Loucy (cell line): Measurements from ENCODE around the gene OSBPL9.

Experiments
- H2AFZ ChIP-seq: fragments of 200-600 bp; sonication (generic); 2 replicates; pipeline ENCODE4 v1.6.0; 2016; ENCODE audit warnings: antibody characterized with exemption, mild to moderate bottlenecking, low read length, moderate library complexity
- H3F3A ChIP-seq: fragments of 200-600 bp; 2 replicates; pipeline ENCODE4 v1.6.0; 2016; ENCODE audit warnings: antibody characterized with exemption, low read depth, mild to moderate bottlenecking
- H3K27me3 ChIP-seq: fragments of 200-600 bp; sonication (generic); 2 replicates; pipeline ENCODE4 v1.6.1; 2014; ENCODE audit warnings: low read length, mild to moderate bottlenecking; ENCODE audit not compliant: insufficient read depth, poor library complexity, severe bottlenecking
- H3K36me3 ChIP-seq: fragments of 200-600 bp; sonication (generic); 2 replicates; pipeline ENCODE4 v1.6.1; 2016; ENCODE audit warnings: low read length; ENCODE audit not compliant: insufficient read depth
- H3K4me1 ChIP-seq: fragments of 200-600 bp; sonication (generic); 2 replicates; pipeline ENCODE4 v1.5.1; 2014; ENCODE audit warnings: low read length, mild to moderate bottlenecking; ENCODE audit not compliant: insufficient read depth, poor library complexity, severe bottlenecking
- H3K4me2 ChIP-seq: fragments of 200-600 bp; sonication (generic); 2 replicates; pipeline ENCODE4 v1.6.0; 2014; ENCODE audit warnings: antibody characterized with exemption, low read length, low read depth, mild to moderate bottlenecking; ENCODE audit not compliant: poor library complexity, severe bottlenecking
- H3K4me3 ChIP-seq: fragments of 200-600 bp; sonication (generic); 2 replicates; pipeline ENCODE4 v1.5.1; 2014; ENCODE audit warnings: low read length, mild to moderate bottlenecking, mixed read lengths; ENCODE audit not compliant: poor library complexity, severe bottlenecking
- H3K79me2 ChIP-seq: fragments of 200-600 bp; sonication (generic); 2 replicates; pipeline ENCODE4 v1.6.1; 2014; ENCODE audit warnings: low read length; ENCODE audit not compliant: insufficient read depth
- H3K9ac ChIP-seq: fragments of 200-600 bp; sonication (generic); 2 replicates; pipeline ENCODE4 v1.6.0; 2014; ENCODE audit warnings: mild to moderate bottlenecking, low read depth, low read length, moderate library complexity; ENCODE audit not compliant: poor library complexity, severe bottlenecking
- H3K9me2 ChIP-seq: fragments of 200-600 bp; sonication (generic); replicated peaks from 2 replicates; pipeline ENCODE4 v1.6.1; 2016; ENCODE audit warnings: low read depth, low read length, mixed read lengths
- H3K9me3 ChIP-seq: fragments of 200-600 bp; sonication (generic); 2 replicates; pipeline ENCODE4 v1.6.1; 2014; ENCODE audit warnings: mild to moderate bottlenecking, antibody characterized with exemption, low read length, low read depth; ENCODE audit not compliant: insufficient read depth
- H4K20me1 ChIP-seq: fragments of 200-600 bp; sonication (generic); 2 replicates; pipeline ENCODE4 v1.6.0; 2014; ENCODE audit warnings: antibody characterized with exemption, low read length, mild to moderate bottlenecking; ENCODE audit not compliant: insufficient read depth, poor library complexity, severe bottlenecking
- EZH2phosphoT487 ChIP-seq: fragments of 200-600 bp; IDR thresholded peaks from 2 replicates; pipeline ENCODE4 v1.6.1; 2018; ENCODE audit warnings: antibody characterized with exemption, mild to moderate bottlenecking, moderate library complexity, borderline replicate concordance
- TF ChIP-seq, protein P1 (sequence below): fragments of 200-600 bp; sonication (generic); conservative IDR thresholded peaks from 2 replicates; pipeline ENCODE4 v1.5.1; 2014; ENCODE audit warnings: mild to moderate bottlenecking, antibody characterized with exemption, low read length

Gene OSBPL9

DNA sequence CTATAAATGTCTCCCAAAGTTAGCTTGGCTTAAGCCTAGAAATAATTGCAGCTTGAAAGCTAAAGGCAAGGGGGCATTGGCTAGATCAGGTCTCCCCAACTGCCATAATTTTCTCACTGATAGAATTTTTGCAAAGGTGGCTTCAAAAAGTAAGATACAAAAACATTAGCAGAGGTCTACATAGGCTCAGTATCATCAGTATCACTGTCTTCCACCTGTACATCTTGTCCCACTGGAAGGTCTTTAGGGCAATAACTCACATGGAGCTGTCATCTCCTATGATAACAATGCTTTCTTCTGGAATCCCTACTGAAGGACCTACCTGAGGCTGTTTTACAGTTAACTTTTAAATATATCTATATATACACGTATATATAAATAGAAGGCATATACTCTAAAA is 14.9 kb downstream of the OSBPL9 start:
- Histone ChIP-seq H3F3A (no peaks in the 10 kb centered on the region), H3K4me3 (no peak overlapping the region), H3K9me3 (no peaks in the 10 kb centered on the region), H3K9me2 (no peaks in the 10 kb centered on the region), H2AFZ (no peak overlapping the region), H3K36me3 (no peaks in the 10 kb centered on the region), H3K9ac (no peak overlapping the region), H3K4me1 (peaks cover 25% of the 10 kb centered on the region), H3K79me2 (peaks cover 81% of the 10 kb centered on the region), H4K20me1 (peaks cover 17% of the 10 kb centered on the region), H3K27me3 (no peaks in the 10 kb centered on the region), H3K4me2 (no peak overlapping the region)
- TF ChIP-seq, protein P1, sequence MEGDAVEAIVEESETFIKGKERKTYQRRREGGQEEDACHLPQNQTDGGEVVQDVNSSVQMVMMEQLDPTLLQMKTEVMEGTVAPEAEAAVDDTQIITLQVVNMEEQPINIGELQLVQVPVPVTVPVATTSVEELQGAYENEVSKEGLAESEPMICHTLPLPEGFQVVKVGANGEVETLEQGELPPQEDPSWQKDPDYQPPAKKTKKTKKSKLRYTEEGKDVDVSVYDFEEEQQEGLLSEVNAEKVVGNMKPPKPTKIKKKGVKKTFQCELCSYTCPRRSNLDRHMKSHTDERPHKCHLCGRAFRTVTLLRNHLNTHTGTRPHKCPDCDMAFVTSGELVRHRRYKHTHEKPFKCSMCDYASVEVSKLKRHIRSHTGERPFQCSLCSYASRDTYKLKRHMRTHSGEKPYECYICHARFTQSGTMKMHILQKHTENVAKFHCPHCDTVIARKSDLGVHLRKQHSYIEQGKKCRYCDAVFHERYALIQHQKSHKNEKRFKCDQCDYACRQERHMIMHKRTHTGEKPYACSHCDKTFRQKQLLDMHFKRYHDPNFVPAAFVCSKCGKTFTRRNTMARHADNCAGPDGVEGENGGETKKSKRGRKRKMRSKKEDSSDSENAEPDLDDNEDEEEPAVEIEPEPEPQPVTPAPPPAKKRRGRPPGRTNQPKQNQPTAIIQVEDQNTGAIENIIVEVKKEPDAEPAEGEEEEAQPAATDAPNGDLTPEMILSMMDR, result no peak
- TF ChIP-seq EZH2phosphoT487, result no peak

DNA sequence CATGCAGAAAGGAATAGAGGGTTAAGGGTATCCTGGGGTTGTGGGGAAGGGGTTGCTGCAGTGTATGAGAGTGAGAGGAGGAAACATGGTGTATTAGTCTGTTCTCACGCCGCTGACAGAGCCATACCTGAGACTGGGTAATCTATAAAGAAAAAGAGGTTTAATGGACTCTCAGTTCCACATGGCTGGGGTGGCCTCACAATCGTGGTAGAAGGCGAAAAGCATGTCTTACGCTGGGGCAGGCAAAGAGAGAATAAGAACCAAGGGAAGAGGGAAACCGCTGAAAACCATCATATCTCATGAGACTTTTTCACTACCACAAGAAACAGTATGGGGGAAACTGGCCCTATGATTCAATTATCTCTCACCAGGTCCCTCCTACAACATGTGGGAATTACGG is 17.7 kb downstream of the OSBPL9 start:
- Histone ChIP-seq H4K20me1 (peaks cover 17% of the 10 kb centered on the region), H3K9ac (no peak overlapping the region), H2AFZ (no peak overlapping the region), H3K79me2 (peaks cover 66% of the 10 kb centered on the region), H3K9me2 (no peaks in the 10 kb centered on the region), H3K4me1 (peaks cover 14% of the 10 kb centered on the region), H3K4me3 (no peak overlapping the region), H3F3A (no peaks in the 10 kb centered on the region), H3K9me3 (no peaks in the 10 kb centered on the region), H3K27me3 (no peaks in the 10 kb centered on the region), H3K36me3 (no peaks in the 10 kb centered on the region), H3K4me2 (no peak overlapping the region)
- TF ChIP-seq, protein P1, result no peak
- no peak for TF ChIP-seq EZH2phosphoT487

DNA sequence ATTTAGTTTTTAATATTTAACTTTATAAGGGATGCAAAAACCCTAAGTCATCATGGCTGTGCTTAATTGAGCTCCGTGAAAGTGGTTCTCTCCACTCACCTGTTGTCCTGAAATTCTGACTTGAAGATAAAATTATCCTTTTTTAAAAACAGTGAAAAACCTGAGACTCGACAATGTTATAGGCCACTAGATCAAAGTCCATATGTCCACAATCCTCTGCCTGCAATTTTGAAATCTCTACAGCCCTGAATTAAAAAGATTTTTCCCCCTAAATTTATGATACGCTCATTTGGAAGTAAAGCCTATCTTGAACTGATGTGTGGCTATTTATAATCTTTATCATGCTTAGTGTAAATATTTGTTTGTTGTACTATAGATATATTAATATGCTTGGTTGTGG is 18.7 kb downstream of the OSBPL9 start:
- Histone ChIP-seq H3K9ac (no peak overlapping the region), H4K20me1 (peaks cover 18% of the 10 kb centered on the region), H3K36me3 (no peaks in the 10 kb centered on the region), H3K4me1 (peaks cover 9% of the 10 kb centered on the region), H3K4me3 (no peak overlapping the region), H3K4me2 (no peak overlapping the region), H2AFZ (no peak overlapping the region), H3F3A (no peaks in the 10 kb centered on the region), H3K79me2 (peaks cover 67% of the 10 kb centered on the region), H3K9me2 (no peaks in the 10 kb centered on the region), H3K9me3 (no peaks in the 10 kb centered on the region), H3K27me3 (no peaks in the 10 kb centered on the region)
- no peak for TF ChIP-seq EZH2phosphoT487

DNA sequence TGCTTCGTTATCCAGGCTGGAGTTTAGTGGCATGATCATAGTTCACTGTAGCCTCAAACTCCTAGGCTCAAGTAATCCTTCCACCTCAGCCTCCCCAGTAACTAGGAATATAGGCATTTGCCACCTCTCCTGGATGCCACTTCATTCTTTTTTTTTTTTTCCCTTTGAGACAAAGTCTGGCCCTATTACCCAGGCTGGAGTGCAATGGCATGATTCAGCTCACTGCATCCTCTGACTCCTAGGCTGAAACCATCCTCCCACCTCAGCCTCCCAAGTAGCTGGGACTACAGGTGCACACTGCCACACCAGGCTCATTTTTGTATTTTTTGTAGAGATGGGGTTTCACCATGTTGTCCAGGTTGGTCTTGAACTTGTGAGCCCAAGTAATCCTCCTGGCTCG is 19.3 kb downstream of the OSBPL9 start:
- no peaks in the 10 kb centered on the region for H3K9me3 ChIP-seq
- H3K36me3 ChIP-seq, result no peaks in the 10 kb centered on the region
- no peak for TF ChIP-seq EZH2phosphoT487
- TF ChIP-seq, protein P1, result no peak
- H2AFZ ChIP-seq, result no peak overlapping the region
- no peaks in the 10 kb centered on the region for H3K9me2 ChIP-seq
- no peak overlapping the region for H3K4me3 ChIP-seq
- H3K4me2 ChIP-seq, result no peak overlapping the region
- peaks cover 68% of the 10 kb centered on the region for H3K79me2 ChIP-seq
- no peak overlapping the region for H3K9ac ChIP-seq
- peaks cover 18% of the 10 kb centered on the region for H4K20me1 ChIP-seq
- H3F3A ChIP-seq, result no peaks in the 10 kb centered on the region
- no peaks in the 10 kb centered on the region for H3K27me3 ChIP-seq
- peaks cover 9% of the 10 kb centered on the region for H3K4me1 ChIP-seq
